ENCODE results near the gene FAT2.
"Not testable (repeated sequence)": the region's sequence is repeated elsewhere in the genome, so short reads cannot be mapped to it uniquely, and the experiment has no call there.

FAT2 gene

GRCh38 chr5:151611127-151611775 lies 20.1 kb upstream of the FAT2 start:
- no peak for DNase-seq

- no peak for DNase-seq
These were observed 17.4 kb upstream of the FAT2 start for GRCh38 chr5:151608522-151608921.

GRCh38 chr5:151607304-151607703 lies 16.2 kb upstream of the FAT2 start:
- DNase-seq, result no peak

GRCh38 chr5:151605559-151605958 lies 14.4 kb upstream of the FAT2 start:
- no peak for DNase-seq

GRCh38 chr5:151602806-151603205 lies 11.7 kb upstream of the FAT2 start:
- no peak for DNase-seq

- DNase-seq, result no peak
These were observed 10.3 kb upstream of the FAT2 start for GRCh38 chr5:151601391-151601790.

GRCh38 chr5:151600069-151600665 lies 9.0 kb upstream of the FAT2 start:
- no peak for DNase-seq

GRCh38 chr5:151598984-151599383 lies 7.9 kb upstream of the FAT2 start:
- no peak for DNase-seq

- DNase-seq, result no peak
These were observed 7.4 kb upstream of the FAT2 start for GRCh38 chr5:151598549-151598948.

- no peak for DNase-seq
These were observed 6.6 kb upstream of the FAT2 start for GRCh38 chr5:151597749-151598148.

- DNase-seq, result no peak
These were observed 5.9 kb upstream of the FAT2 start for GRCh38 chr5:151596828-151597539.

- no peak for DNase-seq
These were observed 4.3 kb upstream of the FAT2 start for GRCh38 chr5:151595411-151595826.

- DNase-seq, result no peak
These were observed 1.8 kb upstream of the FAT2 start for GRCh38 chr5:151592855-151593408.

- DNase-seq, result no peak
These were observed 1.1 kb downstream of the FAT2 start for GRCh38 chr5:151589878-151590570.

- no peak for DNase-seq
These were observed 3.2 kb downstream of the FAT2 start for GRCh38 chr5:151587796-151588555.

GRCh38 chr5:151585970-151586369 lies 5.2 kb downstream of the FAT2 start:
- no peak for DNase-seq

- not testable (repeated sequence) for DNase-seq
These were observed 5.8 kb downstream of the FAT2 start for GRCh38 chr5:151585344-151585743.

GRCh38 chr5:151584057-151584937 lies 6.8 kb downstream of the FAT2 start:
- DNase-seq, result no peak

GRCh38 chr5:151581812-151582583 lies 9.1 kb downstream of the FAT2 start:
- no peak for DNase-seq

- DNase-seq, result no peak
These were observed 9.8 kb downstream of the FAT2 start for GRCh38 chr5:151581347-151581746.

- no peak for DNase-seq
These were observed 10.3 kb downstream of the FAT2 start for GRCh38 chr5:151580858-151581257.

All from activated CD4-positive, CD25-positive, alpha-beta regulatory T cell (primary cell).